IPS-11a (cell line): ENCODE measurements around the gene PALD1.

ENCODE experiments used
- H3K4me3 ChIP-seq: one replicate; pipeline ENCODE4 v1.5.1; 2013; ENCODE audit warnings: low read depth, low read length, control low read depth

Gene PALD1

DNA sequence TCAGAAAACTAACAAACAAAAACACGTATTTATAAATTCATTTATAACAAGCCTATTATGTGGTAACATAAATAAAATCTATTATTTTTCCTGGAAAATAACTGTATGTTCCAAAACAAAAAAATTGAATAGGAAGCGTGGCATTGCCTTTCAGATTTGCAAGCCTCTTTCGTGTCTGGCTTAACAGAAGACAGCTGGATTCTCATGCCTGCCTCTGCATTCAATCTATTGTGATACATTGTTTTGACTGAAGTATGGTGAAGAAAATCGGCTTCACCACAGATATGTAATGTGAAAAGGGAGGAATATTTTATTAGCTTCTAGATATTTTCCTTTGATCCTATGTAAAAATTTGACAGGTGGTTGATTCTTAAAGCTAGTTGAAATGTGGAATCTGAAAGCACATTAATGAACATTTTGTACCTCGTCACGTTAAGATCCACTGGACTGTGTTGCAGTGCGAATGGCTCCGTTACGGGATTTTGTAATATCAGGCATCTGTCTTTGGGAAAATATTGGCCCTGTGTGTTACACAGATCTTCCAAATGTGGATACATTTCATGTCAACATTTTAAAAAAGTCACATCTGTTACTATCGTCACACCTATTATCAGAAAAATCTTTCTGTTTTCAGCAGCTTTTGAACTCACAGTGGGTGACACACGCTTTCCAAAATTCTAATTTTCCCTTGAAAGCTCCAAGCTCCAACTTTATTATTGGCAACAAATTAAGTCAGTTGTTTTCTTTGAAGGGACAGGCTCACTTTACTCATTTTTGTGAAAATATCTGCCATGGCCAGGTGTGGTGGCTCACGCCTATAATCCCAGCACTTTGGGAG is 26.2 kb downstream of the PALD1 start:
- no peak overlapping the region for H3K4me3 ChIP-seq

DNA sequence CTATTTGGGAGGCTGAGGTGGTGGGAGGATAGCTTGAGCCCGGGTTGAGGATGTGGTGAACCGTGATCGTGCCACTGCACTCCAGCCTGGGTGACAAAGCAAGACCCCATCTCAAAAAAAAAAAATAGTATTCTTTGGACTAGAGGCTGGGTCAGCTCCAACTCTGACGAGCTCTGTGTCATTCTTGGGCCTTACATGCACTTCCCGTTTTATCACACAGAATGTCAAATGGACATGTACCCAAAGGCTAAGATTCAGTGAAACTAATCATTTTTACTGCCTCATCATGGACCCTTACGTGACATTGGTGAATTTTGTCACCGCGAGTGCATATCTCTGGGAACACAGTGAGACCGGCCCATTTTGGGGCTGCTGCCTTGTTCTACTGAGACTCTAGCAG is 27.3 kb downstream of the PALD1 start:
- no peak overlapping the region for H3K4me3 ChIP-seq

DNA sequence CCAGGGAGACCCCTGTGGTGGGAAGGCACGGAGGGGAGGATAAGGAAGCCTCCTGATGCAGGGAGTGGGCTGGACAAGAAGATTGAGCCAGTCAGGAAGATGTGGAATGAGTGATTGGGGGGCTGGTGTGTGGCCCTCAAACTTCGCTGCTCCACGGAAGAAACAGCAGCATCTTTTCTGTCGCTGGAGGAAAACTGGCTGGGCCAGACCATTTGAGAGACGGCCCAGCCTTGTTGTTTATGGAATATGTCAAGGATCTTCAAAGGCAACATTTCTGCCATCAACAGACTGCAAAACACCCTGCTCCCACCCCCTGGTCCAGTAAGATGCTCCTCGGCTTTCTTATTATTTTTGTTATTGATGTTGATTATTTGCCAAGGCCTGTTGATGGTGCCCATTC is 29.4 kb downstream of the PALD1 start:
- no peak overlapping the region for H3K4me3 ChIP-seq

DNA sequence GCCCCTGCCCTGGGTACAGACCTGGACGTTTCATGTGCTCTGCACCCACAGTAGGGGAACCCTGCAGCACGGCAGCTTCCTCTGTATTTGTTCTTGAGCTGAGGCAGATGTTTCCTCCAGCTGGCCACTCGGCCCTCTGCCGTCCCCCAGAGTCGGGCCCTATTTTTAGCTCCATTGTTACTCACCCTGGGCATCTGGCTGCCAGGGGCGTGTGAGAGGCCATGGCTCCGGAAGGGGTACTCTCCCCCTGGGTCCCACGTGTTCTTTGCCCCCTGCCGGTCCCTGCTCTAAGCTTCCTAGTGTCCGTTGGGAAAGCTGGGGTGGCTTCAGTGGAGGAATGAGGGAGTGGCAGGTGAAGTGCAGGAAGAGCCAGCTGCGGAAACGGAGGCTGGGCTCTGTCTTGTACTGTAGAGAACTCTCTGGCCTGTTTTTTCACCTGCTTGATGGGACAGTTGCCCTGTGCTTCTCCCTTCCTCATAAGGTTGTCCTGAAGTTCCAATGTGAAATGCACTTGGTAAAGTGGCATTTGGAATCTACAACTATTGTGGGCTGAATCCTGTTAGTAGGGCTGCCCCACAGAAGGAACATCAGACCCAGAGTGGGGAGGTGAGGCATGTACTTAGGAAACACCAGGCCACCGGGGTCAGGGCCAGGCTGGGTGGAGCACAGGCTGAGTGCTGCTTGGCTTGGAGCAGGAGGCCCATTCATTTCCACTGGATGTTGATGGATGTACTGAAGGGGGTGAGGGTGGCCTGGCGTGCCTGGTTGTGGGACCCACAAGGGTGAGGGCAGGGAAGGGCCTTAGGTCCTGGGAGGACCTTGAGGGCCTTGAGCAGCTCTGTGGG is 30.6 kb downstream of the PALD1 start:
- no peak overlapping the region for H3K4me3 ChIP-seq

DNA sequence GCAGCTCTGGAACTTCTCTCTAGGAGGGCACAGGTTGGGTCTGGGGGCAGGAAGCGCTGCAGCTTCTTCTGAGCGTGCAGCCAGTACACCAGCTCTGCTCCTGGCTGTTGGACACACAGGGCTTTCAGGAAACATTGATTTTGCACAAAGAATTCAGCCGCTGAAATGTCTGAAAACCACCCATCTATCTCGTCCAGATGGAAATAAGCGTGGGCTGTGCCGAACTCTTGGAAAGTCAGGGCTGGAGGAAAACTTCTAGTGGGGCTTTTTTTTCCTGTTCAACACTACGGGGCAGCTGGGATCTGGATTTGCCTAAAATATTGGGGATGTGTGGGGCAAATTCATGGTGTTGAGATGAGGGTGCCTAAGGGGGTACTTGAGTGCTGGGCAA is 31.2 kb downstream of the PALD1 start:
- no peak overlapping the region for H3K4me3 ChIP-seq

DNA sequence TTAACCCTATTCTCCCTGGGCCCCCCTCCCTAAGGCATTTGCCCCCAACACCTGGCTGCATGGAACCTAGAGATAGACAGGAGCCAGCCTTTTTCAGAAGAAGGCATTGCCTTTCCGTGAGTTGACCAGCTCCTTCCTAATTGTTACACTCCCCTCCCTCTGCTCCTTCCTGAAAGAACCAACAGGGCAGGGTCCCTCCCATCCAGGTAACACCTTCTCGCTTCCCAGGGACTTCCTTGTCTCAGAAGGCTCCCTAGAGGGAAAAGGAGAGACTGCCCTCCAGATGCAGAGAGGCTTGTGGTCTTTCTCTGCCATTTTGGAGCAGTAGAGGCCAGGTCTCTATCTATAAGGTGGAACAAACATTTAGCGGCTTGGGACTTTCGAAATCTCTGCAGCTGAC is 31.9 kb downstream of the PALD1 start:
- no peak overlapping the region for H3K4me3 ChIP-seq

DNA sequence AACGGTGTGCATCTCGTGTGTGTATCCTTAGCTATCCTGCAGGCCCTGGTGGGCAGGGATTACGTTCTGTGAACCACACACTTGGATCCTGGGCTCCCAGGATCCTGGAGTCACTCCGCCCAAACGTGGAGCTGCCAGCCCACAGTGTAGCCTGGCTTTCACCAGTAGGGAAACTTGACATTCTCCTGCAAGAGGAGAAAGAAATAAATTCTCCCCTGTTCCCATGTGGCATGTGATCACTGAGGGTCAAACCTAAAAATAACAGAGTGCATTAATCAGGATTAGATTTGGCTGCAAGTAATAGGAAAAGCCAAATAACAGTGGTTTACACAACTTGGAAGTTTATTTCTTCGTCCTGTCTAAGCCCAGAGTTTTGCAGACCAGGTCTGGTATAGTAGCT is 32.3 kb downstream of the PALD1 start:
- H3K4me3 ChIP-seq, result no peak overlapping the region

DNA sequence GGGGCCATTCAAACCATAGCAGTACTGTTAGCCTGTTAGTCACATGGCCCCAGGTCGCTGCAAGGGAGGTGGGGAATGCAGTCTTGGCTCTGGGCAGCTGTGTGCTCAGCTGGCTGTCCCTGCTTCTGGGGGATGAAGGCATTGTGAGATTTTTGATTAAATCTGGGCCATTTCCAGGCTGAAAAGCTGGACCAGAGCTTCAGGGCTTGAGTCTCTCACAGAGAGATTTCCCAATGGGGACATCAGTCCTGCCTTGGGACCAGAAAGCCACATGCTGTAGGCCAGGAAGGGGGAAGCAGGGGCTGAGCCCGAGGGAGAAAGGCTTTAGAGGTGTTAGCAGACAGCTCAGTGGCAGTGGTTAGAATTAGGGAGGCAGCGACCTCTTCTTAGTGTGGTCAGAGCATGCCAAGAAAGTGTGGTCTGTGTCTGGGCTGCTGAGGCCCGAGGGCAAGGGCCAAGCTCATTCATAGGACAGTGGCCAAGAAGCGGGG is 33.6 kb downstream of the PALD1 start:
- no peak overlapping the region for H3K4me3 ChIP-seq

DNA sequence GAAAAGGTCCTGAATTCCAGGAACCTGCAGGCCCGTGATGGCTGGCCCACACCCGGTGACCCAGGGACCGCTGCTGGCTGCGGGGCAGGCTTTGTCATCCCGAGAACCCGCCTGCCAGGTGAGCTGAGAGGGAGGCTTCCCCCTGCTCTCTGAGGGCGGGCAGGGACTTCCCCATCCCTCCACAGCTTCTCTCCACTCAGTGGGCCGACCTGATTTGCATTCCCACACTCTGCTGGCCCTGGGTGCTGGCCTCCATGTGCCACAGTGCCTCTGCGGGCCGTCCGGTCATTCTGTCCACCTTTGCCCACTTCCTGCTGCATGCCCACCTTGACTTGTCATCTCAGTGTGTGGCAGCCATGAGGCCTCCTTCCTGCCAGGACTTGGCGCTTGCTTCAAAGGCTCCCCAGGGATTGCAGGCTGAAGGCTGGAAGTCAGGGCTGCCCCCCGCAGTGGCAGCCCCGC is 35.3 kb downstream of the PALD1 start:
- no peak overlapping the region for H3K4me3 ChIP-seq

DNA sequence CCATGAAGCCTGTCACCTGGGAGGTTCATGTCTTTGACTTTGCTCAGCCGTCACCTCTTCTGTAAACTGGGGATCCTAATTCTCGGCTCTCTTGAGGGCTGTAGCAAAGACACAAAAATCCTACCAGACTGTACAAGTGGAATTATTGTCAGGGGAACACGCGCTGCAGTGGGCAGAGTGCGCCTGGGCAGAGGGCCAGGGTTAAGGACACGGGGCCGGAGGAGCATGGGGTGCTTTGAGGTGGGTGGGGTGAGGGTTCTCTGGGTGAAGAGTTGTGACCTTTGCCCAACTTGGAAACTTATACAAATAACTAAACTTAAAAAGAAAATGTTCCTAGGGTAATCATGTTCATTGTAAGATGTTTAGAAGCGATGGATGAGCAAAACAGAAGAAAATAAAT is 36.0 kb downstream of the PALD1 start:
- H3K4me3 ChIP-seq, result no peak overlapping the region

DNA sequence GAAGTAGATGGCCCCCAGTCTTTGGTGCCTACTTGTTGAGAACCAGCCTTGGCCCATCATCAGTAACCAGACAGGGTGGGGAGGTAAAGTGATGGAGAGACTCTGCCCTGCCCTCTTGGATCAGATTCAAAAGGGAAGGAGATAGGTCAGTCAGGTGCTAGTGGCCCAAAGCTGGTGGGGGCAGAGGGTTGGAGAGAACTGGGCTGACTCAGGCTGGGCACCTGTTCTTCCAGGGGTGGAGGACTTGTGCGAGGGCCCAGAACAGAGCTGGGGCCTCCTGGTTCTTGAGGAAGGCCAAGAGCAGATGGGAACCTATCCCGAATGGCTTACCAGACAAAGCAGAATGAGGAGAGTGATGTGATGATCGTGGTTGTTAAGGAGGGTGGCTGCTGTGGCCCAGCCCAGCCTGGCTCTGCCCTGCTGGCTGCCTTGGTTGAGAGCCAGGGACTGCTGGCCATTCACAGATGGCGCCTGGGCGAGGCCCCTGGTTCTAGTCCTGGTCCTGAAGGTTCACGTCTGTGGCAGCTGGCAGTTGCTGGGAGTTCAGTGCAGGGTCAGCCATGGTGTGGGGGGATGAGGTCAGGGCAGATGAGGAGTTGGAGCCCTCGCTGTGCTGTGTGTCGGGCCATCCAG is 36.6 kb downstream of the PALD1 start:
- no peak overlapping the region for H3K4me3 ChIP-seq

DNA sequence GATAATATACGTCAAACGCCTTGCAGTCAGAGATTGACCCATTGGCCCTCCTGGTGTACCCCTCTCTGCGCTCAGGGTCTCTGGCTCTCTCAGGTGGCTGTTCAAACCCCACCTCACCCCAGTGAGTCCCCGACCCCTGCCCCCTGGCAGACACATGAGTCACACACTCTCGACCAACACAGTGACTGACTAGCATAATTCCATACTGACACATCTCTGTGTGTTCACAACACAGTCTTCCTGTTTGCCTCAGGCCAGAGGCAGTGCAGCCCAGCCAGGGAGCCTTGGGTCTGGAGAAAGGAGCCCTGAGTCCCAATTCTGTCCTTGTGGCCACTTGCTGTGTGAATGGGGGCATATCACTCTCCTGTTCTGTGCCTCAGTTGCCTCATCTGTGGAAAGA is 40.1 kb downstream of the PALD1 start:
- H3K4me3 ChIP-seq, result no peak overlapping the region

DNA sequence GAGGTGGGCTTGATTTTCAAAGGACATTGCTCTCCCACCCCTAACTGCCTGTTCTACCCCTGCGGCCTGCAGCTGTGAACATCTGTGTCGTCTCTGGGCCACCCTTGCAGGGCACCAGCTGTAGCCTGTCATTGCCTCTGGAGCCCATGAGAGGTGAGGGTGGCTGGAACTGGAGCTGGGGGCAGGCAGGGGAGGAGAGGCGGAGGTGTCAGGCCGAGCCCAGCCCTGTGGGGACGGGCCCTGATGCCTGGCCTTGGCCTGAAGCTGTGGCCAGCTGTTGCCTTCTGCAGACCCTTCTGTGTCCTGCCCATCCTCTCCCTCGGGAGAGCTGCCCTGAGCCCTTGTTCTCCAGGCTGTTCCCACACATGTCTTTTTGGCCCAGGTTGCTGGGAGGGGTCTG is 44.5 kb downstream of the PALD1 start:
- H3K4me3 ChIP-seq, result no peak overlapping the region

DNA sequence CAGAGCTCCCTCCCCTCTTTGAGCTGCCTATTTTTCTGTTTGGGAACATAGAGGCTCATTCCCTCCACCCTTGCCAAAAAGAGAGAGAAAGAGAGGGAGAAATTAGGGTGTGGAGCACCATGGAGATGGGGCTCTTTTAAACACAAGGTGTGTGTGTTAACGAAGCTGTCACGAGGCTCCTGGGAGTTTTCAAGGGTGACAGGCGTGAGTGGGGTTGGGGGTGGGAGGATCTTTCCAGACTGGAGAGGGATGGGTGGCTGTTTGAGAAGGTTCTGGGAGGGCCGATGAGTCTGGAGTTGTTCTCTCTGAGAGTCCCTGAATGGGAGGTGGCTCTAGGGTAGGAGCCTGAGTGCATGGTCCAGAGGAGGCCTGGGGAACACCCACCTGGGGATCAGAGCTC is 45.0 kb downstream of the PALD1 start:
- no peak overlapping the region for H3K4me3 ChIP-seq

DNA sequence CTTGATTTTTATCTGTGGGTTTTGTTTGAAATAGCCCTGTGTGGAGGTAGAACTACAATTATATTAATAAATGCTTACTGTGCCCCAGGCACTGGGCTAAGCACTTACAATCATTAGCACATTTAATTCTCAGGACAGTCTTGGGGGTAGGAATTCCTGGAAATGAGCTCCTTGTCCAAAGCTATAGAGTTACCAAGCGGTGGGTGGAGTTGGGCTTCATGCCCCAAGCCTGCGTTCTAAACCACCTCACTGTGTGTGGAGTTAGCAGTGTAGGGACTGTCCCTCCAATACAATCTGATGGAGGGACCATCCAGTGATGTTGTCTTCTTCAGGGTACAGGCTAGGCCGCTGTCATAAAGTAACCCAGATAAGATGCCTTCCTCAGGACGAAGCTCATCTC is 49.7 kb downstream of the PALD1 start:
- no peak overlapping the region for H3K4me3 ChIP-seq

DNA sequence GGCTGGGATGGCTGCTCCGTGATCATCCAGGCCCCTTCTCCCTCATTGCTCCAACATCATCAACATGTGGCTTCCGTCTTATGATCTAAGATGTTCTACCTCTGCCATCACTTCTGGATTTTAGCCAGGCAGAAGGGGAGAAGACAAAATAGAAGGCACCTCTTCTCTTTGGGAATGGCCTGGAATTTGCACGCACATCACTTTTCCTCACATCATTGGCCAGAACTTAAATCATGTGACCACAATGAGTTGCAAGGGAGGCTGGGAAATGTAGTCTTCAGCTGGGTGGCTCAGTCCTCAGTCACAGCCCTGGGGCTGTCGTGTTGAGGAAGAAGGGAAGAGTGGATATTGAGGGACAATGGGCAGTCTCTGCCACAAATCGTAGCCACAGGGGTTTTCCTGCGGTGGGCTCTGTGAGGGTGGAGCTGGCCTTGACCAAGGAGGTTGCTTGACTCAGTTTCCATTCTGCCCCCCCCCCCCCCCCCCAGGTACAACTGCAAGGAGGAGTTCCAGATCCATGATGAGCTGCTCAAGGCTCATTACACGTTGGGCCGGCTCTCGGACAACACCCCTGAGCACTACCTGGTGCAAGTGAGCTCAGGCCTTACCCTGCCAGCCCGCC is 50.3 kb downstream of the PALD1 start:
- no peak overlapping the region for H3K4me3 ChIP-seq

DNA sequence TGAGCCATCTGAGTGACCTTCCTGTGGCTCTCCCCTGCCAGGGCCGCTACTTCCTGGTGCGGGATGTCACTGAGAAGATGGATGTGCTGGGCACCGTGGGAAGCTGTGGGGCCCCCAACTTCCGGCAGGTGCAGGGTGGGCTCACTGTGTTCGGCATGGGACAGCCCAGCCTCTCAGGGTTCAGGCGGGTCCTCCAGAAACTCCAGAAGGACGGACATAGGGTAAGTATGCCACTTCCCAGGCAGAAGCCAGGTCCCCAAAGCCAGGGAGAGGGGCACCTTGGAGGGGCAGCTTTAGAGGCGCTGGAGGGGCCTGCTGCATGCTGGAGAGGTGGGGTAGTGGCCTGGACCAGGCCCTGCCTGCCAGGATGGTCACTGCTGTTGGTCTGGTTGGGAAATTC is 51.3 kb downstream of the PALD1 start:
- H3K4me3 ChIP-seq, result no peak overlapping the region

DNA sequence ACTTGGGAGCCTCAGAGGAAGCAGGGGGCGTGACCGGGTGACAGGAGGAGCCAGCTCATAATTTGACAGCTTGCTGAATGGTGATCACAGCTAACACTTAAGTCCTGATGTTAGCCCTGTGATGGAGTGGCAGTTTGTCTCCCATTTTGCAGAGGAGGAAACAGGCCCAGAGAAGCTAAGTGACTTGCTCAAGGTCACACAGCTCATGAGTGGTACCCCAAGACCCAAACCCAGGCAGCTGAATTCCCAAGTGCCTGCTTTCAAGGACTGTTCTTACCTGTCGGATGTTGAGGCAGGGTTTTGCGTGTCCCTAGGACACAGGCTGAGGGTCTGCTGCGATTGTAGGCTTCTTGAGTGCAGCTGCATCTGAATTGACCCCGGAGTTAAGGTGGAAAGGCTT is 51.7 kb downstream of the PALD1 start:
- H3K4me3 ChIP-seq, result no peak overlapping the region

DNA sequence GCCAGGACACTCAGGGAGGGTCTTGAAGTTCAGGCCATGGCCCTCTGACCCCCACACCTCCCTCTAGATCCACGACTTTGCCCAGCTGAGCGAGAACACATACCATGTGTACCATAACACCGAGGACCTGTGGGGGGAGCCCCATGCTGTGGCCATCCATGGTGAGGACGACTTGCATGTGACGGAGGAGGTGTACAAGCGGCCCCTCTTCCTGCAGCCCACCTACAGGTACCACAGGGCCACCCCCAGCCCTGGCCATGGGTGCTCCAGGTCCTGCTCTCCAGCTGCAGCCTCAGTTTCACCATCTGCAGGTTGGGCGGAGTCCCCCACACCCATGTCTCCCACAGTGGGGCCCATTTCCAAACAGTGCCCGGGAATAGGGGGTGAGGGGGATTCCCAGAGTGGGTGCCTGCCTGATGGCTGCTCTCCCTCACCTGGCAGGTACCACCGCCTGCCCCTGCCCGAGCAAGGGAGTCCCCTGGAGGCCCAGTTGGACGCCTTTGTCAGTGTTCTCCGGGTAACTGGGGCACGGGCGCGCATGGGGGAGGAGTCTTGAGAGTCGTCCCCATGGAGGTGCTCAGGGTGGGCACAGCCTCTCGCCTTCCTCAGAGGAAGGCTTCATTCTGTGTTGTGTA is 54.1 kb downstream of the PALD1 start:
- no peak overlapping the region for H3K4me3 ChIP-seq

DNA sequence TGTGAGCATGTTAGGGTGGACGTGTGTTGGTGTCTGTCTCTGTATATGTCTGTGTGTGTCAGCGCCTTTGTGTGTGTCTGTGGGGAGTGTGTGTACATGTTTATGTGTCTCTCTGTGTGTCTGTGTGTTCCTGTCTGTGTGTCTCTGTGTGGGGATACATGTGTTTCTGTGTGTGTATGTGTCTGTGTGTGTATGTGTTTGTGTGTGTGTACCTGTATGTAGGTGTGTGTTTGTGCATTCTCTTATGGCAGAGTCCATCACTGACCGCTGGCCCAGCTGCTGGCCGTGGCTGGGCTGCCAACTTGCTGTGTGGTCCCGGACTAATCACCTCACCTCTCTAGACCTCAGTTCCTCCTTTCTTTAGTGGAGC is 54.6 kb downstream of the PALD1 start:
- no peak overlapping the region for H3K4me3 ChIP-seq

DNA sequence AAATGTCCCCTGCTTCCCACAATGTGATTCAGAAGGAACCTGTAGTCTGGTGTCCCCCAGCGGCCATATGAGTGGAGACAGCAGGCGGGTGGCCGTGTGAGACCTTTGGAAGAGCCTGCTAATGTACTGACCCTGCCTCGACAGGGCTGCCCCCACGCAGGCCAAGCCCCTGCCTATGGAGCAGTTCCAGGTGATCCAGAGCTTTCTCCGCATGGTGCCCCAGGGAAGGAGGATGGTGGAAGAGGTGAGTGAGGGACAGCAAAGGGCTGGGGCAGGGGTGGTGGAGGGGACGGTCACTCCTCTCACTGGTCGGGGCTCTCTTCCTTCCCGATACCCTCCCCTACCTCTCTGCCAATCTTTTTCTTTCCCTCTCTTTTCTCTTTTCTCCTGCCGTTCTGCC is 55.7 kb downstream of the PALD1 start:
- H3K4me3 ChIP-seq, result no peak overlapping the region
